ENCODE data around the gene MIAT. TPM values are rescaled to one million over a fixed set of nuclear protein-coding genes. Genes with fewer than 3 reads are reported as not detected.

The MIAT gene
- total RNA-seq, 1 donor = 0.72 TPM

GRCh38 chr22:26665813-26666231 lies 8.4 kb downstream of the MIAT start:
- H3K4me3 ChIP-seq (ENCODE audit: low read depth, low read length) = no peak overlapping the region
- TF ChIP-seq CTCF (IDR thresholded peaks at IDR 0.05; ENCODE audit: insufficient read depth, low read length) = no peak
- peak; percentile 52 for DNase-seq (ENCODE audit: low read depth)

- DNase-seq (ENCODE audit: low read depth) = no peak
- no peak for TF ChIP-seq CTCF (IDR thresholded peaks at IDR 0.05; ENCODE audit: insufficient read depth, low read length)
- H3K4me3 ChIP-seq (ENCODE audit: low read depth, low read length) = no peak overlapping the region
Observed at GRCh38 chr22:26667140-26667539, 9.8 kb downstream of the MIAT start.

DNA sequence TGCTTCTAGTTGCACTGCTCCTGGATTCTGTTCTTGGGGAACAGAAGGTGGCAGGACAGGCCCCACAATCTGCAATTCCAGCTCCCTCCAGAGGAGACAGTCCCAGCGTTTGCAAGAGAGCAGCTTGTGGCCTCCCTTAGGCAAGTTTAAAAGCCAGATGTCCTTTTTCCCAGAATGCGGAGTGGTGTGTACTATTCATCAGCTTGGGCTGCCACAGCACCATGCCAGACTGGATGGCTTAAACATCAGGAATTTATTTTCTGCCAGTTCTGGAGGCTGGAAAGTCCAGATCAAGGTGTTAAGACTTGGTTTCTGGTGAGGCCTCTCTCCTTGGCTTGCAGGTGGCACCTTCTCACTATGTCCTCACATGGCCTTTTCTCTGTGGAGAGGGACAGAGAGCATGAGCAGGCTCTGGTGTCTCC lies 11.7 kb downstream of the MIAT start:
- H3K4me3 ChIP-seq (ENCODE audit: low read depth, low read length) = no peak overlapping the region
- peak; percentile 48 for TF ChIP-seq CTCF (IDR thresholded peaks at IDR 0.05; ENCODE audit: insufficient read depth, low read length)
- no peak for DNase-seq (ENCODE audit: low read depth)

GRCh38 chr22:26670459-26670858 lies 13.1 kb downstream of the MIAT start:
- no peak for TF ChIP-seq CTCF (IDR thresholded peaks at IDR 0.05; ENCODE audit: insufficient read depth, low read length)
- no peak overlapping the region for H3K4me3 ChIP-seq (ENCODE audit: low read depth, low read length)

DNA sequence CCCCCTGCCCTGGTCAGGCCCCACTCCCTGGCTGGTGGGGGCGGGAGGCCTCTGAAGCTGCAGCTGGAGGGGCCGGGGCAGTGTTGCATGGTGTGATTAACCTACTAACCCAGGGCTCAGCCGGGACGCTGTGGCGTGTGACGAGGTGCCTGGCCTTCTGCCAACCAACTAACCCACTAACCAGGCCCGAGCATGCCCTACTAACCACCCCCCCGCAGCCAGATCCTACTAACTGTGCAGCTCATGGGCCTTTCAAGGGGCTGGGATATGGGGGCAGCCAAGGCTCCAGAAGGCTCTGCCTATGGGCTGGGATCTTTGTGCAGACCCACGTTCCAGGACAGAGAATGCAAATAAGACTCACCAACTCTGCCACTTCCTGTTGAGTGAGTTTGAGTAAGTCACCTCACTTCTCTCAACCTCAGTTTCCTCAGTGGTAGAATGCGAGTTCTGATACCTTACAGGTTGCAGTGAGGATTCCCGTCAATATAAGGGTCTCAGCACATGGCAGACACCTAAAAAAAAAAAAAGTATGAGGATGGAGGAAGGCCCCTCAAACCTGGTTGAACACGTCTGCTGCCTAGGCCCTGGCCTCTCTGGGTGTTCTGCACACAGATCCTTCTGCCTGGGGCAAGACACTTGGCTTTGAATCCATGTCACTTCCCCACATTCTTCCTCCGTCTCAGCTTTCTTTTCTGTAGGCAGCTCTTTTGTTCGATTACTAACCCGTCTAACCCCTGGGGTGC lies 14.1 kb downstream of the MIAT start:
- no peak for DNase-seq (ENCODE audit: low read depth)
- no peak for TF ChIP-seq CTCF (IDR thresholded peaks at IDR 0.05; ENCODE audit: insufficient read depth, low read length)
- no peak overlapping the region for H3K4me3 ChIP-seq (ENCODE audit: low read depth, low read length)

More at GRCh38 chr22:26670459-26670858, 13.1 kb downstream of the MIAT start:
- no peak for DNase-seq (ENCODE audit: low read depth)

- H3K4me3 ChIP-seq (ENCODE audit: low read depth, low read length) = peak overlapping the region; percentile 79
- no peak for TF ChIP-seq CTCF (IDR thresholded peaks at IDR 0.05; ENCODE audit: insufficient read depth, low read length)
- no peak for DNase-seq (ENCODE audit: low read depth)
Observed at GRCh38 chr22:26672060-26672471, 14.7 kb downstream of the MIAT start.
